Measurements from ENCODE around the gene RPS14.
A peak's percentile ranks its signal among the peaks of the same experiment; 100 is the strongest.
"Not testable (repeated sequence)": the region's sequence is repeated elsewhere in the genome, so short reads cannot be mapped to it uniquely, and the experiment has no call there.

Gene RPS14

GRCh38 chr5:150428106-150428876 is 21.2 kb downstream of the RPS14 start:
- Mint-ChIP-seq H3K9me3 (no peaks in the 10 kb centered on the region), H3K4me1 (no peaks in the 10 kb centered on the region), H3K27ac (no peak overlapping the region), H3K27me3 (peaks cover 28% of the 10 kb centered on the region), H3K4me3 (no peak overlapping the region), H3K36me3 (no peaks in the 10 kb centered on the region)
- CTCF ChIA-PET, result interaction anchor here (1.2 kb wide), 1 partner anchor 9 kb away, joined by 3 read pairs; no protein-coding TSS in a partner anchor
- DNase-seq, result no peak

GRCh38 chr5:150426165-150426564 is 23.4 kb downstream of the RPS14 start:
- not testable (repeated sequence) for H3K4me3 Mint-ChIP-seq, H3K9me3 Mint-ChIP-seq, H3K27ac Mint-ChIP-seq, DNase-seq, H3K4me1 Mint-ChIP-seq, H3K36me3 Mint-ChIP-seq
- CTCF ChIA-PET, result interaction anchor here (0.6 kb wide), 1 partner anchor 10 kb away, joined by 4 read pairs; no protein-coding TSS in a partner anchor
- peaks cover 42% of the 10 kb centered on the region for H3K27me3 Mint-ChIP-seq

GRCh38 chr5:150422758-150423157 is 26.8 kb downstream of the RPS14 start:
- CTCF ChIA-PET, result interaction anchor here (1.1 kb wide), 1 partner anchor 1308 kb away, joined by 3 read pairs; no protein-coding TSS in a partner anchor
- Mint-ChIP-seq H3K27ac (no peak overlapping the region), H3K9me3 (no peaks in the 10 kb centered on the region), H3K36me3 (no peaks in the 10 kb centered on the region), H3K27me3 (peaks cover 41% of the 10 kb centered on the region), H3K4me3 (no peak overlapping the region), H3K4me1 (peaks cover 4% of the 10 kb centered on the region)
- no peak for DNase-seq

GRCh38 chr5:150422075-150422474 is 27.5 kb downstream of the RPS14 start:
- peaks cover 4% of the 10 kb centered on the region for H3K4me1 Mint-ChIP-seq
- peak; percentile 5 for DNase-seq
- H3K27me3 Mint-ChIP-seq, result peaks cover 36% of the 10 kb centered on the region
- H3K4me3 Mint-ChIP-seq, result no peak overlapping the region
- no peaks in the 10 kb centered on the region for H3K9me3 Mint-ChIP-seq
- CTCF ChIA-PET, result no interaction called here
- no peak overlapping the region for H3K27ac Mint-ChIP-seq
- H3K36me3 Mint-ChIP-seq, result no peaks in the 10 kb centered on the region

GRCh38 chr5:150419630-150420270 is 29.8 kb downstream of the RPS14 start:
- no peaks in the 10 kb centered on the region for H3K36me3 Mint-ChIP-seq
- DNase-seq, result peak; percentile 10
- H3K27me3 Mint-ChIP-seq, result peaks cover 29% of the 10 kb centered on the region
- CTCF ChIA-PET, result no interaction called here
- peaks cover 4% of the 10 kb centered on the region for H3K4me1 Mint-ChIP-seq
- no peak overlapping the region for H3K27ac Mint-ChIP-seq
- H3K9me3 Mint-ChIP-seq, result no peaks in the 10 kb centered on the region
- no peak overlapping the region for H3K4me3 Mint-ChIP-seq

GRCh38 chr5:150413902-150414790 is 35.4 kb downstream of the RPS14 start:
- not testable (repeated sequence) for DNase-seq, H3K9me3 Mint-ChIP-seq, H3K27me3 Mint-ChIP-seq
- CTCF ChIA-PET, result interaction anchor here (1.3 to 5.4 kb wide), 2 partner anchors 15 to 36 kb away, joined by 4 to 31 read pairs; partner anchors contain the start of gene RPS14
- Mint-ChIP-seq H3K4me3 (peak overlapping the region; percentile 94), H3K27ac (peak overlapping the region; percentile 99), H3K4me1 (peaks cover 34% of the 10 kb centered on the region), H3K36me3 (peaks cover 13% of the 10 kb centered on the region)

- Mint-ChIP-seq H3K4me3 (peak overlapping the region; percentile 94), H3K27ac (peak overlapping the region; percentile 99), H3K4me1 (peaks cover 40% of the 10 kb centered on the region), H3K27me3 (no peaks in the 10 kb centered on the region), H3K36me3 (peaks cover 17% of the 10 kb centered on the region), H3K9me3 (no peaks in the 10 kb centered on the region)
- peak; percentile 17 for DNase-seq
- CTCF ChIA-PET, result interaction anchor here (1.0 to 5.4 kb wide), 4 partner anchors 14 to 62 kb away, joined by 3 to 31 read pairs (median 4); no protein-coding TSS in a partner anchor
These were observed 36.2 kb downstream of the RPS14 start for GRCh38 chr5:150413176-150413901.

- Mint-ChIP-seq H3K4me3 (peak within 1 kb of the TSS; percentile 94), H3K27me3 (no peaks in the 10 kb centered on the region), H3K36me3 (peaks cover 19% of the 10 kb centered on the region), H3K4me1 (peaks cover 45% of the 10 kb centered on the region), H3K9me3 (no peaks in the 10 kb centered on the region), H3K27ac (peak within 1 kb of the TSS; percentile 99)
- peak; percentile 97 for DNase-seq
- CTCF ChIA-PET, result interaction anchor here (1.0 to 5.4 kb wide), 4 partner anchors 13 to 61 kb away, joined by 3 to 31 read pairs (median 4); no protein-coding TSS in a partner anchor
These were observed 37.0 kb downstream of the RPS14 start, which contains the start of gene CD74 for GRCh38 chr5:150412319-150413175. Gene CD74 (minus strand): TSS chr5:150412910. CDS start chr5:150412749, 161 bp downstream.

GRCh38 chr5:150411245-150411979 is 38.1 kb downstream of the RPS14 start:
- H3K4me1 Mint-ChIP-seq, result peaks cover 45% of the 10 kb centered on the region
- no peaks in the 10 kb centered on the region for H3K9me3 Mint-ChIP-seq
- CTCF ChIA-PET, result interaction anchor here (0.7 to 5.4 kb wide), 4 partner anchors 12 to 46 kb away, joined by 3 to 31 read pairs (median 10); no protein-coding TSS in a partner anchor
- no peaks in the 10 kb centered on the region for H3K27me3 Mint-ChIP-seq
- peak; percentile 87 for DNase-seq
- H3K27ac Mint-ChIP-seq, result peak overlapping the region; percentile 99
- peaks cover 21% of the 10 kb centered on the region for H3K36me3 Mint-ChIP-seq
- peak overlapping the region; percentile 94 for H3K4me3 Mint-ChIP-seq

- DNase-seq, result peak; percentile 72
- no peaks in the 10 kb centered on the region for H3K27me3 Mint-ChIP-seq
- H3K9me3 Mint-ChIP-seq, result no peaks in the 10 kb centered on the region
- H3K4me3 Mint-ChIP-seq, result peak overlapping the region; percentile 94
- CTCF ChIA-PET, result interaction anchor here (0.7 to 5.4 kb wide), 5 partner anchors 12 to 47 kb away, joined by 3 to 31 read pairs (median 5); no protein-coding TSS in a partner anchor
- H3K4me1 Mint-ChIP-seq, result peaks cover 46% of the 10 kb centered on the region
- peaks cover 26% of the 10 kb centered on the region for H3K36me3 Mint-ChIP-seq
- H3K27ac Mint-ChIP-seq, result peak overlapping the region; percentile 99
These were observed 38.9 kb downstream of the RPS14 start for GRCh38 chr5:150410524-150411244.

GRCh38 chr5:150409638-150410523 is 39.7 kb downstream of the RPS14 start:
- H3K27me3 Mint-ChIP-seq, result no peaks in the 10 kb centered on the region
- peak; percentile 73 for DNase-seq
- no peaks in the 10 kb centered on the region for H3K9me3 Mint-ChIP-seq
- peaks cover 26% of the 10 kb centered on the region for H3K36me3 Mint-ChIP-seq
- H3K4me1 Mint-ChIP-seq, result peaks cover 46% of the 10 kb centered on the region
- peak overlapping the region; percentile 99 for H3K27ac Mint-ChIP-seq
- CTCF ChIA-PET, result interaction anchor here (0.8 to 5.4 kb wide), 4 partner anchors 11 to 41 kb away, joined by 3 to 31 read pairs (median 10); no protein-coding TSS in a partner anchor
- H3K4me3 Mint-ChIP-seq, result peak overlapping the region; percentile 94
